ENCODE measurements around the gene EPHA7. TPM values are rescaled to one million over a fixed set of nuclear protein-coding genes. Genes with fewer than 3 reads are reported as not detected.

Gene EPHA7
- total and polyA plus RNA-seq, 2 donors (not counting 1 experiment from before 2014, with no cell fraction given), result under 0.01 to 0.03 TPM

DNA sequence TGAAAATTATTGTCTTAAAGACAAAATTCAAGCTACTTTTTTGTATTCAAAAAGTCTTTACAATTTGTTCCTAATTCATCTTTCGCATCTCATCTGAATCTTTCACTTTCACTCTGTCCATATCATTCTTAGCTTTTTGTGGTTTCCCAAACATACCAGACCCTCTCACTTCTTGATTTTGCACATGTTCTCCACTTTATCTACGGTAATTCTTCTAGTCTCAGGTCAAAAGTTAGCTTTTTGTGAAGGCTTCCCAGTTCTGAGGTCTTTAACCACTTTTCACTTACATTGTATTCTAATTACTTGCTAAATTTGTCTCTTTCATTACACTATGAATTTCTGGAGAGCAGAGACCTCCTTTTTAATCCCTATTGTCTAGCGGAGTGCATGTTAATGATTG, 34.6 kb upstream of the EPHA7 start:
- Histone ChIP-seq H3K79me2 (ENCODE audit: control insufficient read depth, insufficient read depth, low read length) (no peaks in the 10 kb centered on the region), H3K4me3 (replicated peaks in 1 of 4; ENCODE audit: control extremely low read depth in 1 of 4, insufficient read depth in 1 of 4, low read depth in 3 of 4, low read length in 4 of 4) (no peak overlapping the region), H3K36me3 (ENCODE audit: control insufficient read depth, insufficient read depth, low read length) (no peaks in the 10 kb centered on the region), H3K9me3 (ENCODE audit: control insufficient read depth, insufficient read depth, low read depth, low read length) (no peaks in the 10 kb centered on the region), H3K4me1 (ENCODE audit: control insufficient read depth, extremely low read depth, insufficient read depth, low read length) (no peaks in the 10 kb centered on the region), H3K27me3 (ENCODE audit: control insufficient read depth, insufficient read depth, low read length) (no peaks in the 10 kb centered on the region), H4K20me1 (ENCODE audit: control insufficient read depth, extremely low read depth, insufficient read depth, low read length) (no peaks in the 10 kb centered on the region), H3K4me2 (ENCODE audit: extremely low read depth, insufficient read depth, low read length) (no peak overlapping the region), H3K27ac (ENCODE audit: insufficient read depth, low read length) (no peak overlapping the region), H3K9ac (ENCODE audit: insufficient read depth, low read length) (no peak overlapping the region), H2AFZ (ENCODE audit: low read length) (no peak overlapping the region)
- no peak for DNase-seq (ENCODE audit: low read depth in 2 of 2)
- TF ChIP-seq EZH2 (IDR thresholded peaks at IDR 0.05; ENCODE audit: low read length, missing control alignments), result no peak
- TF ChIP-seq, protein P1, sequence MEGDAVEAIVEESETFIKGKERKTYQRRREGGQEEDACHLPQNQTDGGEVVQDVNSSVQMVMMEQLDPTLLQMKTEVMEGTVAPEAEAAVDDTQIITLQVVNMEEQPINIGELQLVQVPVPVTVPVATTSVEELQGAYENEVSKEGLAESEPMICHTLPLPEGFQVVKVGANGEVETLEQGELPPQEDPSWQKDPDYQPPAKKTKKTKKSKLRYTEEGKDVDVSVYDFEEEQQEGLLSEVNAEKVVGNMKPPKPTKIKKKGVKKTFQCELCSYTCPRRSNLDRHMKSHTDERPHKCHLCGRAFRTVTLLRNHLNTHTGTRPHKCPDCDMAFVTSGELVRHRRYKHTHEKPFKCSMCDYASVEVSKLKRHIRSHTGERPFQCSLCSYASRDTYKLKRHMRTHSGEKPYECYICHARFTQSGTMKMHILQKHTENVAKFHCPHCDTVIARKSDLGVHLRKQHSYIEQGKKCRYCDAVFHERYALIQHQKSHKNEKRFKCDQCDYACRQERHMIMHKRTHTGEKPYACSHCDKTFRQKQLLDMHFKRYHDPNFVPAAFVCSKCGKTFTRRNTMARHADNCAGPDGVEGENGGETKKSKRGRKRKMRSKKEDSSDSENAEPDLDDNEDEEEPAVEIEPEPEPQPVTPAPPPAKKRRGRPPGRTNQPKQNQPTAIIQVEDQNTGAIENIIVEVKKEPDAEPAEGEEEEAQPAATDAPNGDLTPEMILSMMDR (conservative IDR thresholded peaks at IDR 0.05 in 1 of 2, IDR thresholded peaks at IDR 0.05 in 1 of 2; ENCODE audit: low read depth in 1 of 2, low read length in 2 of 2), result no peak

DNA sequence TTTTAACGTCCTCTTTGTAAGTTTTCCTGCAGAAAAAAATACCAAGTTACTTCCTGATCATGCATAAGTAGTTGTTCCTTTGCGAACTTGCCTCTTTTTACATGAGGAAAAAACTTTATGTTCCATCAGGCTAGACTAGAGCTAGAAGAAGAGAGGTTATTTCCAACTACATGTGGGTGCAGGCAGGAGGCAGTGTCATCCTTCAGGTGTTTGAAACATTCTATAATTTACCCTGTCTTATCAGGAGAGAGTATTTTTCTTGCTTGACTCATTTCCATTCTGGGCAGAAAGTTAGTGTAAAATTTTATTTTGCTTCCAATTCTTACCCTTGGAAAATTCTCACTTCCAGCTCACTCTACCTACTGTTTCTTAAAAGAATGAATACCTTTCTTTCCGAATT, 28.5 kb upstream of the EPHA7 start:
- DNase-seq (ENCODE audit: low read depth in 2 of 2), result no peak
- Histone ChIP-seq H3K27ac (ENCODE audit: insufficient read depth, low read length) (no peak overlapping the region), H3K4me1 (ENCODE audit: control insufficient read depth, extremely low read depth, insufficient read depth, low read length) (no peaks in the 10 kb centered on the region), H3K36me3 (ENCODE audit: control insufficient read depth, insufficient read depth, low read length) (no peaks in the 10 kb centered on the region), H3K9me3 (ENCODE audit: control insufficient read depth, insufficient read depth, low read depth, low read length) (no peaks in the 10 kb centered on the region), H4K20me1 (ENCODE audit: control insufficient read depth, extremely low read depth, insufficient read depth, low read length) (no peaks in the 10 kb centered on the region), H3K9ac (ENCODE audit: insufficient read depth, low read length) (no peak overlapping the region), H3K4me3 (replicated peaks in 1 of 4; ENCODE audit: control extremely low read depth in 1 of 4, insufficient read depth in 1 of 4, low read depth in 3 of 4, low read length in 4 of 4) (no peak overlapping the region), H3K4me2 (ENCODE audit: extremely low read depth, insufficient read depth, low read length) (no peak overlapping the region), H3K27me3 (ENCODE audit: control insufficient read depth, insufficient read depth, low read length) (no peaks in the 10 kb centered on the region), H3K79me2 (ENCODE audit: control insufficient read depth, insufficient read depth, low read length) (no peaks in the 10 kb centered on the region), H2AFZ (ENCODE audit: low read length) (no peak overlapping the region)
- no peak for TF ChIP-seq EZH2 (IDR thresholded peaks at IDR 0.05; ENCODE audit: low read length, missing control alignments)
- TF ChIP-seq, protein P1 (conservative IDR thresholded peaks at IDR 0.05 in 1 of 2, IDR thresholded peaks at IDR 0.05 in 1 of 2; ENCODE audit: low read depth in 1 of 2, low read length in 2 of 2), result no peak

DNA sequence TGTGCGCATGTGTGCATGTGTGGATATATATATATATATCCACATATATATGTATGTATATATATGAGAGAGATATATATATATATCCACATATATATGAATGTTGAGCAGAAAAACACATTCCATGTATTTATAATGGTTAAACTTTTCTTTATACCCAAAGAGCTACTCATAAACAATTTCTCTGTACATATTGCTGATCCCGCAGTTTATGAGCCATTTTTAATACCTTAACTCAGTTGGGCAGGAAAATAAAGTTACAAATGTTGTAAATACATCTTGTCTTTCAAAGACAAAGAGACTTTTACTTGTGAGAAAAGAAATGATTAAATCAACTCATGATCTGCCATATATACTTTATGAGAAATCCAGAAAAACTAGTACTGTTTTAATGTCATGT, 18.1 kb upstream of the EPHA7 start:
- Histone ChIP-seq H3K4me3 (replicated peaks in 1 of 4; ENCODE audit: control extremely low read depth in 1 of 4, insufficient read depth in 1 of 4, low read depth in 3 of 4, low read length in 4 of 4) (no peak overlapping the region), H2AFZ (ENCODE audit: low read length) (no peak overlapping the region), H3K4me1 (ENCODE audit: control insufficient read depth, extremely low read depth, insufficient read depth, low read length) (no peaks in the 10 kb centered on the region), H3K27ac (ENCODE audit: insufficient read depth, low read length) (no peak overlapping the region), H3K4me2 (ENCODE audit: extremely low read depth, insufficient read depth, low read length) (no peak overlapping the region), H3K36me3 (ENCODE audit: control insufficient read depth, insufficient read depth, low read length) (no peaks in the 10 kb centered on the region), H3K79me2 (ENCODE audit: control insufficient read depth, insufficient read depth, low read length) (no peaks in the 10 kb centered on the region), H4K20me1 (ENCODE audit: control insufficient read depth, extremely low read depth, insufficient read depth, low read length) (no peaks in the 10 kb centered on the region), H3K9ac (ENCODE audit: insufficient read depth, low read length) (no peak overlapping the region), H3K27me3 (ENCODE audit: control insufficient read depth, insufficient read depth, low read length) (no peaks in the 10 kb centered on the region), H3K9me3 (ENCODE audit: control insufficient read depth, insufficient read depth, low read depth, low read length) (no peaks in the 10 kb centered on the region)
- TF ChIP-seq, protein P1 (conservative IDR thresholded peaks at IDR 0.05 in 1 of 2, IDR thresholded peaks at IDR 0.05 in 1 of 2; ENCODE audit: low read depth in 1 of 2, low read length in 2 of 2), result no peak
- no peak for TF ChIP-seq EZH2 (IDR thresholded peaks at IDR 0.05; ENCODE audit: low read length, missing control alignments)
- no peak for DNase-seq (ENCODE audit: low read depth in 2 of 2)
